RWPE2 (cell line): ENCODE results near the gene TMEM134.

Source experiments
- ATAC-seq: fragments of 200-7000 bp; cut with Tn5 transposase; 3 replicates; pipeline ENCODE4 v1.9.1; 2021; ENCODE audit warnings: low read depth
- DNase-seq: peaks from one replicate; pipeline ENCODE4 v3.0.0-alpha.2; 2020; ENCODE audit warnings: low spot score
- H3K27ac ChIP-seq: fragments of 450-650 bp; 2 replicates; pipeline ENCODE4 v1.5.1; 2017; ENCODE audit warnings: mild to moderate bottlenecking; ENCODE audit not compliant: poor library complexity, severe bottlenecking
- H3K27me3 ChIP-seq: fragments of 250-450 bp; sonication (Bioruptor Pico); 2 replicates; pipeline ENCODE4 v1.5.1; 2021; ENCODE audit warnings: mild to moderate bottlenecking, moderate library complexity; ENCODE audit not compliant: insufficient read depth, poor library complexity, severe bottlenecking
- H3K36me3 ChIP-seq: fragments of 250-450 bp; sonication (Bioruptor Pico); 2 replicates; pipeline ENCODE4 v1.5.1; 2020; ENCODE audit warnings: low read depth, mild to moderate bottlenecking, moderate library complexity
- H3K4me1 ChIP-seq: fragments of 250-450 bp; sonication (Bioruptor Pico); 2 replicates; pipeline ENCODE4 v1.5.1; 2021; ENCODE audit warnings: mild to moderate bottlenecking, moderate library complexity; ENCODE audit not compliant: insufficient read depth, poor library complexity, severe bottlenecking
- H3K4me3 ChIP-seq: fragments of 250-450 bp; sonication (Bioruptor Pico); 2 replicates; pipeline ENCODE4 v1.5.1; 2021; ENCODE audit warnings: mild to moderate bottlenecking, moderate library complexity; ENCODE audit not compliant: severe bottlenecking
- H3K9me3 ChIP-seq: fragments of 250-450 bp; sonication (Bioruptor Pico); 2 replicates; pipeline ENCODE4 v1.5.1; 2021; ENCODE audit warnings: mild to moderate bottlenecking, moderate library complexity; ENCODE audit not compliant: severe bottlenecking
- TF ChIP-seq, protein P1 (sequence below): fragments of 450-650 bp; IDR thresholded peaks from one replicate; pipeline ENCODE4 v1.5.1; 2017; ENCODE audit warnings: mild to moderate bottlenecking, moderate library complexity; ENCODE audit not compliant: poor library complexity, severe bottlenecking

Gene TMEM134

DNA sequence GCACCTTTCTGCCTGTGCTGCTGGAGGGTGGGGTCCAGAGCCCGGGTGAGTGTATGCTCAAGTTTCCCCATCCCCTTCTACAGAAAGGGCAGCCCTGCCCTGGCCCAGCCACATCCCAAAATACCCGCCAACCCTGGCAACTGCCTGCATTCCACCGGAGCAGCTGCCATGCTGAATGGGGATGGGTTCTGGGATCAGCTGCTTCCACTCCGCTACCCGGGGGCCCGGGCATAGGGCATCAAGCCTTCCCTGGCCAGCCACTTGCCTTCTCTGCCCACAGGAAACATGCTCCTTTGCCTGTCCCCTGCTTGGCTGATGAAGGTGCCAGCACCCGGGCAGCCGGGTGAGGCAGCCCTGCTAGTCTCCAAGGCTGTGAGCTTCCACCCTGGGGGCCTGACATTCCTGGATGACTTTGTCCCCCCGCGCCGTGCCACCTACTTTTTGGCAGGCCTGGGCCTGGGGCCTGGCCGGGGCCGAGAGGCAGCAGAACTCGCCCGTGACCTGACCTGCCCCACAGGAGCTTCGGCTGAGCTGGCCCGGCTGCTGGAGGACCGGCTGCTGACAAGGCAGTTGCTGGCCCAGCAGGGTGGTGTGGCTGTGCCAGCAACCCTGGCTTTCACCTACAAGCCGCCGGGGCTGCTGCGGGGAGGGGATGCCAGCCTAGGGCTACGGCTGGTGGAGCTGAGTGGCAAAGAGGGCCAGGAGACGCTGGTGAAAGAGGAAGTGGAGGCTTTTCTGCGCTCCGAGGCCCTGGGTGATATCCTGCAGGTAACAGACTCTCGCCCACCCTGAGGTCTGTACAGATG is 50.4 kb downstream of the TMEM134 start:
- Histone ChIP-seq H3K36me3 (no peaks in the 10 kb centered on the region), H3K4me3 (no peak overlapping the region), H3K27ac (no peak overlapping the region), H3K27me3 (no peaks in the 10 kb centered on the region), H3K9me3 (no peaks in the 10 kb centered on the region), H3K4me1 (peaks cover 3% of the 10 kb centered on the region)
- ATAC-seq (no peak), DNase-seq (no peak)
- TF ChIP-seq, protein P1, sequence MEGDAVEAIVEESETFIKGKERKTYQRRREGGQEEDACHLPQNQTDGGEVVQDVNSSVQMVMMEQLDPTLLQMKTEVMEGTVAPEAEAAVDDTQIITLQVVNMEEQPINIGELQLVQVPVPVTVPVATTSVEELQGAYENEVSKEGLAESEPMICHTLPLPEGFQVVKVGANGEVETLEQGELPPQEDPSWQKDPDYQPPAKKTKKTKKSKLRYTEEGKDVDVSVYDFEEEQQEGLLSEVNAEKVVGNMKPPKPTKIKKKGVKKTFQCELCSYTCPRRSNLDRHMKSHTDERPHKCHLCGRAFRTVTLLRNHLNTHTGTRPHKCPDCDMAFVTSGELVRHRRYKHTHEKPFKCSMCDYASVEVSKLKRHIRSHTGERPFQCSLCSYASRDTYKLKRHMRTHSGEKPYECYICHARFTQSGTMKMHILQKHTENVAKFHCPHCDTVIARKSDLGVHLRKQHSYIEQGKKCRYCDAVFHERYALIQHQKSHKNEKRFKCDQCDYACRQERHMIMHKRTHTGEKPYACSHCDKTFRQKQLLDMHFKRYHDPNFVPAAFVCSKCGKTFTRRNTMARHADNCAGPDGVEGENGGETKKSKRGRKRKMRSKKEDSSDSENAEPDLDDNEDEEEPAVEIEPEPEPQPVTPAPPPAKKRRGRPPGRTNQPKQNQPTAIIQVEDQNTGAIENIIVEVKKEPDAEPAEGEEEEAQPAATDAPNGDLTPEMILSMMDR, result no peak

DNA sequence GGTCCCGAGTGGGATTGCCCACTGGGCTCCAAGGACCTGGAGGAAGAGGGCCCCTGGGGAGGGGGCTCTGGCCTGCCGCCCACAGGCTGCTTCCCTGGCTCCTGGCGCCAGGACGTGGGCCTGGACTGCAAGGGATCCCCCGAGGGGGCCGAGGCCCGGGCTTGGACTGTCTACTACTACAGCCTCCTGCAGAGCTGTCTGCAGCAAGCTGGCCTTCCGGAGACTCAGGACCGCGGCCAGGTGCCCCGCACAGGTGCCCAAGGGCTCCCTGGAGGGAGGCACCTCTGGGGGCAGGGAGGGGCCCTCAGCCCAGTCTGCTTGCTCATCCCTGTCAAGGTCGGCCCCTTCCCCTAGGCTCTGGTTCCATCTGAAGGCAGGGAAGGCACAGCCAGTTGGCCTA is 51.6 kb downstream of the TMEM134 start:
- no peak for ATAC-seq
- Histone ChIP-seq H3K36me3 (no peaks in the 10 kb centered on the region), H3K27me3 (no peaks in the 10 kb centered on the region), H3K27ac (no peak overlapping the region), H3K4me3 (no peak overlapping the region), H3K9me3 (no peaks in the 10 kb centered on the region), H3K4me1 (no peaks in the 10 kb centered on the region)
- TF ChIP-seq, protein P1, result no peak
- no peak for DNase-seq

DNA sequence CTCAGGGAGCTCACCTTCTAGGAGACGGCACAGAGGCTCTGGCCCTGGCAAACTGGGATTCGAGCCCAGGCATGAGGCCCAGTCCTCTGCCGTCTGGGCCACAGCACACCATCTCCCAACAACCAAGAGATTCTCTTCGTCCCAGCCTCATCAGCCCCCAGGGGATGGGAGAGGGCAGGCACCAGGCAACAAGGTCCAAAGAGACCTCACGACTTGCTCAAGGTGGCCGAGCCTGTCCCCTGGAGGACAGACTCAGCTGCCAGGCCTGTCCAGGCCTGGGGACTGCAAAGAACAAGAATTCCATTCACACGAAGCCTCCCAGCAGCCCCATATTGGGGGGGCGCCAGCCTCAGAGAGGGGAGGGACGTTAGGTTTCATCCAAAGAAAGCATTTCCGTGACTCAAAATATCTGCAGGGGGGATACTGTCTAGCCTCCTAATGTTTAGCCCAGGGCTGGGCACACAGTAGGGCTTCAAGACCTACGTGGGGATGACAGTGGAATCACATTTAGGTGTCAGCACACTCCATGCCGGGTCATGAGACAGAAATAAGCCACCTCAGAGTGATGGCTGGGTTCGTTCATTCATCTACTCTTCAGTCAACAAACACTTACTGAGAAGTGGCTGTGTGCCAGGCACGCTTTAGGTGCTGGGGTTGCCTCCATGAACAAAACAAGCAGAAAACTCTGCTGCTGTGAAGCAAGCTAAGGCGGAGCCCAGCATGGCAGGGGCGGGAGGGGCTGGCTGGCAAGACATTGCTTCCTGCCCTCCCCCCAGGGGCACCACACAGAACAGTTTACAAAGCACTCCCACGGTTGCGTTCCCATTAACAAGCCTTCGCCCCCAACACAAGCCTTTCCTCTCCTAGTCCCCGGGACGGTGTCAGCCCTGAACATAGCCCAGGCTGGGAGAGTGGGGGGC is 52.4 kb downstream of the TMEM134 start:
- Histone ChIP-seq H3K4me1 (no peaks in the 10 kb centered on the region), H3K4me3 (no peak overlapping the region), H3K9me3 (no peaks in the 10 kb centered on the region), H3K27me3 (no peaks in the 10 kb centered on the region), H3K36me3 (no peaks in the 10 kb centered on the region), H3K27ac (no peak overlapping the region)
- no peak for ATAC-seq
- TF ChIP-seq, protein P1, result no peak
- DNase-seq, result no peak

DNA sequence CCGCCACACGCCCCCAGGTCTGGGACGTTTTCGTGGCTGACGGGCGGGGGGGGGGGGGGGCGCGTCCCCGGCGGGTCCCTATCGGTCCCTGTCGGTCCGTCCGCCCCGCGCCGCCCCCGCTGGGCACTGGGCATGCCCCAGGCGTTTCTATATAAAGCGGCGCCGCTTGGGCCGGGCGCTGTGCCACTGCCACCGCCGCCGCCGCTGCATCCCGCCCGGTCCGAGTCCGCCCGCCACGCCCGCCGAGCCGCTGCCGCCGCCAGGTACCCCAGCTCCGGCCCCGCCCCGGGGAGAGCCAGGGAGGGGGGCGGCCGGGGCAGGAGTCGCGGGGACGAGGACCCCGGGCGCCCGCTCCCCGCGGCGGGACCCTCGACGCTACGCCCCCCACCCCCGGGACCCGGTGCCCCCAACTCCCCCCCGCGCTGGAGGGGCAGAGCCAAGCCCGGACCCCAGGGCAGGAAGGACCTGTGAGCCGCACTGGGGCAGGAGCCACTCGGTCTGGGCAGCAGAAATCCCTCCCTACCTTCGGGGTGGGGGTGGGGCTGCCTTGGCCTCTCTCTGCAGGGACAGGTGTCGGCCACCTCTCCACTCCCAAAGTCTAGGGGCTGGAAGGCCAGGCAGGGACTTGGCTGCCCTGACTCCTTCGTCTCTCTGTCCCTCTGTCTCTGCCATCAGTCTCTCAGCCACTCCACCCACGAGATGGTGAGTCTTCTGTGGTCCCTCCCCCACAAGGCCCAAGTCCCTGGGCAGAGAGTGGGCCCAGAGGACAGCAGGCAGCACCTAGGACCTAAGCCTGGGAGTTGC is 53.3 kb downstream of the TMEM134 start, which contains the start of gene CARNS1:
CARNS1 (plus strand) TSS at position 178 of the 804 bp plus-strand sequence; CDS start at position 700, 522 bp downstream.
- TF ChIP-seq, protein P1, result no peak
- H3K27ac ChIP-seq, result no peak within 1 kb of the TSS
- H3K4me1 ChIP-seq, result no peaks in the 10 kb centered on the region
- peak within 1 kb of the TSS; percentile 14 for H3K4me3 ChIP-seq
- H3K27me3 ChIP-seq, result no peaks in the 10 kb centered on the region
- ATAC-seq (no peak), DNase-seq (no peak)
- H3K9me3 ChIP-seq, result no peaks in the 10 kb centered on the region
- no peaks in the 10 kb centered on the region for H3K36me3 ChIP-seq
